Measurements from ENCODE around the gene PBX1. TPM values are rescaled to one million over a fixed set of nuclear protein-coding genes. Genes with fewer than 3 reads are reported as not detected.

The PBX1 gene
- total and polyA plus RNA-seq, 2 experiments from 2014 or later = 14.8 to 61.6 TPM

- no peak for TF ChIP-seq EZH2 (IDR thresholded peaks at IDR 0.05; ENCODE audit: borderline replicate concordance)
- TF ChIP-seq, protein P1, sequence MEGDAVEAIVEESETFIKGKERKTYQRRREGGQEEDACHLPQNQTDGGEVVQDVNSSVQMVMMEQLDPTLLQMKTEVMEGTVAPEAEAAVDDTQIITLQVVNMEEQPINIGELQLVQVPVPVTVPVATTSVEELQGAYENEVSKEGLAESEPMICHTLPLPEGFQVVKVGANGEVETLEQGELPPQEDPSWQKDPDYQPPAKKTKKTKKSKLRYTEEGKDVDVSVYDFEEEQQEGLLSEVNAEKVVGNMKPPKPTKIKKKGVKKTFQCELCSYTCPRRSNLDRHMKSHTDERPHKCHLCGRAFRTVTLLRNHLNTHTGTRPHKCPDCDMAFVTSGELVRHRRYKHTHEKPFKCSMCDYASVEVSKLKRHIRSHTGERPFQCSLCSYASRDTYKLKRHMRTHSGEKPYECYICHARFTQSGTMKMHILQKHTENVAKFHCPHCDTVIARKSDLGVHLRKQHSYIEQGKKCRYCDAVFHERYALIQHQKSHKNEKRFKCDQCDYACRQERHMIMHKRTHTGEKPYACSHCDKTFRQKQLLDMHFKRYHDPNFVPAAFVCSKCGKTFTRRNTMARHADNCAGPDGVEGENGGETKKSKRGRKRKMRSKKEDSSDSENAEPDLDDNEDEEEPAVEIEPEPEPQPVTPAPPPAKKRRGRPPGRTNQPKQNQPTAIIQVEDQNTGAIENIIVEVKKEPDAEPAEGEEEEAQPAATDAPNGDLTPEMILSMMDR (IDR thresholded peaks at IDR 0.05; ENCODE audit: poor library complexity) = no peak
- WGBS (ENCODE audit: low lambda C conversion rate, missing lambda C conversion rate) = 71% methylated on average over 3 of the region's 3 CpGs
- H3K36me3 ChIP-seq (replicated peaks; ENCODE audit: insufficient read depth, low read depth) = no peaks in the 10 kb centered on the region
These were observed 40.2 kb upstream of the PBX1 start for GRCh38 chr1:164518692-164519332.

GRCh38 chr1:164519426-164519825, 39.6 kb upstream of the PBX1 start:
- Histone ChIP-seq H3K4me3 (no peak overlapping the region), H3K4me2 (no peak overlapping the region), H4K20me1 (ENCODE audit: insufficient read depth, poor library complexity, severe bottlenecking) (no peaks in the 10 kb centered on the region), H2AFZ (no peak overlapping the region), H3K36me3 (replicated peaks; ENCODE audit: insufficient read depth, low read depth) (no peaks in the 10 kb centered on the region), H3K4me1 (ENCODE audit: insufficient read depth) (no peaks in the 10 kb centered on the region), H3K27me3 (no peaks in the 10 kb centered on the region), H3K9me3 (ENCODE audit: low read depth) (no peaks in the 10 kb centered on the region), H3K79me2 (no peaks in the 10 kb centered on the region), H3K27ac (no peak overlapping the region), H3K9me2 (replicated peaks; ENCODE audit: insufficient read depth) (no peaks in the 10 kb centered on the region)
- TF ChIP-seq, protein P1 (IDR thresholded peaks at IDR 0.05; ENCODE audit: poor library complexity) = no peak
- TF ChIP-seq EZH2 (IDR thresholded peaks at IDR 0.05; ENCODE audit: borderline replicate concordance) (no peak), EZH2phosphoT487 (IDR thresholded peaks at IDR 0.05; ENCODE audit: low read depth, severe bottlenecking, unreplicated experiment) (no peak)
- DNase-seq (ENCODE audit: low spot score) = no peak
- 72% methylated on average over 4 of the region's 4 CpGs for WGBS (ENCODE audit: low lambda C conversion rate, missing lambda C conversion rate)

More at GRCh38 chr1:164518692-164519332, 40.2 kb upstream of the PBX1 start:
- Histone ChIP-seq H3K4me2 (no peak overlapping the region), H3K4me3 (no peak overlapping the region), H2AFZ (no peak overlapping the region), H3K4me1 (ENCODE audit: insufficient read depth) (no peaks in the 10 kb centered on the region), H3K9me3 (ENCODE audit: low read depth) (no peaks in the 10 kb centered on the region), H3K27me3 (no peaks in the 10 kb centered on the region), H3K79me2 (no peaks in the 10 kb centered on the region), H3K27ac (no peak overlapping the region), H3K9me2 (replicated peaks; ENCODE audit: insufficient read depth) (no peaks in the 10 kb centered on the region), H4K20me1 (ENCODE audit: insufficient read depth, poor library complexity, severe bottlenecking) (no peaks in the 10 kb centered on the region)
- DNase-seq (ENCODE audit: low spot score) = no peak

- no peaks in the 10 kb centered on the region for H3K4me1 ChIP-seq (ENCODE audit: insufficient read depth)
- no peaks in the 10 kb centered on the region for H3K9me3 ChIP-seq (ENCODE audit: low read depth)
- WGBS (ENCODE audit: low lambda C conversion rate, missing lambda C conversion rate) = 72% methylated on average over 2 of the region's 2 CpGs
- H3K79me2 ChIP-seq = no peaks in the 10 kb centered on the region
- H3K27ac ChIP-seq = no peak overlapping the region
- no peak for DNase-seq (ENCODE audit: low spot score)
- H2AFZ ChIP-seq = no peak overlapping the region
- no peak overlapping the region for H3K4me2 ChIP-seq
- no peaks in the 10 kb centered on the region for H4K20me1 ChIP-seq (ENCODE audit: insufficient read depth, poor library complexity, severe bottlenecking)
- H3K4me3 ChIP-seq = no peak overlapping the region
- no peaks in the 10 kb centered on the region for H3K36me3 ChIP-seq (replicated peaks; ENCODE audit: insufficient read depth, low read depth)
- H3K27me3 ChIP-seq = no peaks in the 10 kb centered on the region
- no peak for TF ChIP-seq EZH2phosphoT487 (IDR thresholded peaks at IDR 0.05; ENCODE audit: low read depth, severe bottlenecking, unreplicated experiment)
- TF ChIP-seq, protein P1 (IDR thresholded peaks at IDR 0.05; ENCODE audit: poor library complexity) = no peak
- TF ChIP-seq EZH2 (IDR thresholded peaks at IDR 0.05; ENCODE audit: borderline replicate concordance) = no peak
- H3K9me2 ChIP-seq (replicated peaks; ENCODE audit: insufficient read depth) = no peaks in the 10 kb centered on the region
These were observed 34.2 kb upstream of the PBX1 start for GRCh38 chr1:164524810-164525209.
